Upper lobe of left lung (tissue), 4 donors: ENCODE measurements around the gene POT1.

Source experiments
- EP300 ChIP-seq, 4 donors: sonication (generic); formaldehyde crosslinking; IDR thresholded peaks; one replicate each; pipeline ENCODE4 v1.5.1; 2017; ENCODE audit warnings: antibody characterized with exemption in 4 of 4, control low read depth in 2 of 4
- POLR2A ChIP-seq, 4 donors: fragments of 450-650 bp; IDR thresholded peaks; one replicate each; pipeline ENCODE4 v1.5.1; 2016 to 2017; ENCODE audit warnings: antibody characterized with exemption in 4 of 4, mild to moderate bottlenecking in 2 of 4
- POLR2AphosphoS5 ChIP-seq, 2 donors: sonication (generic); formaldehyde crosslinking; IDR thresholded peaks; one replicate each; pipeline ENCODE4 v1.5.1; 2017; ENCODE audit warnings: antibody characterized with exemption in 2 of 2
- TF ChIP-seq, protein P1 (sequence below), 6 experiments: fragments of 450-650 bp in 4 of 6; fragments of 200-600 bp in 2 of 6; sonication (generic) in 2 of 6; IDR thresholded peaks; one replicate each; pipeline ENCODE4 v1.5.1; 2016 to 2019; ENCODE audit warnings: antibody characterized with exemption in 6 of 6

DNA sequence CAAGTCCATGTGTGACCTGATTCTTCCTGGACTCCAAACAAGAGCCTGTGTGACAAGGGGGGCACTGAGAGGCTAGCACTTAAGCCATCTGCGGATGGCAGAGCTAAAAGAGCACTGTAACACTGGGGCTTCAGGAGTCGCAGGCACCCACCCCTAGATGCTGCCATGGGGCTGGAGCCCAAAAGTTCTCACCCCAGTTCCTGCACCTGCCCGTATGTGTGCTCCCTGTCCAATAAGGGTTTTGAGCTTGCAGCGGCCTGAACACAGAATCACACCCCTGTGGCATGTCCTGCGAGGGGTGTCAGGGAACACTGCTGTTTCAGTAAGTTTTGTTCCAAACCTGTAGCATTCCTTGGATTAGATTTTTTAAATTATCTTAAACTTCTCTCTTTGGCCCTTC, 110.8 kb downstream of the POT1 start:
- TF ChIP-seq, protein P1, sequence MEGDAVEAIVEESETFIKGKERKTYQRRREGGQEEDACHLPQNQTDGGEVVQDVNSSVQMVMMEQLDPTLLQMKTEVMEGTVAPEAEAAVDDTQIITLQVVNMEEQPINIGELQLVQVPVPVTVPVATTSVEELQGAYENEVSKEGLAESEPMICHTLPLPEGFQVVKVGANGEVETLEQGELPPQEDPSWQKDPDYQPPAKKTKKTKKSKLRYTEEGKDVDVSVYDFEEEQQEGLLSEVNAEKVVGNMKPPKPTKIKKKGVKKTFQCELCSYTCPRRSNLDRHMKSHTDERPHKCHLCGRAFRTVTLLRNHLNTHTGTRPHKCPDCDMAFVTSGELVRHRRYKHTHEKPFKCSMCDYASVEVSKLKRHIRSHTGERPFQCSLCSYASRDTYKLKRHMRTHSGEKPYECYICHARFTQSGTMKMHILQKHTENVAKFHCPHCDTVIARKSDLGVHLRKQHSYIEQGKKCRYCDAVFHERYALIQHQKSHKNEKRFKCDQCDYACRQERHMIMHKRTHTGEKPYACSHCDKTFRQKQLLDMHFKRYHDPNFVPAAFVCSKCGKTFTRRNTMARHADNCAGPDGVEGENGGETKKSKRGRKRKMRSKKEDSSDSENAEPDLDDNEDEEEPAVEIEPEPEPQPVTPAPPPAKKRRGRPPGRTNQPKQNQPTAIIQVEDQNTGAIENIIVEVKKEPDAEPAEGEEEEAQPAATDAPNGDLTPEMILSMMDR (IDR thresholded peaks at IDR 0.05) = no peak
- TF ChIP-seq POLR2A (IDR thresholded peaks at IDR 0.05) (no peak), POLR2AphosphoS5 (IDR thresholded peaks at IDR 0.05) (no peak), EP300 (IDR thresholded peaks at IDR 0.05) (no peak)
